Measurements from ENCODE around the gene FRS3. TPM values are rescaled to one million over a fixed set of nuclear protein-coding genes. Genes with fewer than 3 reads are reported as not detected.

FRS3 gene
- total and polyA plus RNA-seq, 2 experiments from 2014 or later, result 1.3 to 3.3 TPM

GRCh38 chr6:41801380-41801779 lies 21.7 kb upstream of the FRS3 start:
- ATAC-seq (no peak; the same call in 2 of the 3 replicates), DNase-seq (ENCODE audit: low spot score) (peak; percentile 41)
- no peak overlapping the region for H3K4me3 Mint-ChIP-seq
- Histone ChIP-seq H3K36me3 (ENCODE audit: insufficient read depth) (no peaks in the 10 kb centered on the region), H2AFZ (no peak overlapping the region), H3K9me2 (ENCODE audit: insufficient read depth) (no peaks in the 10 kb centered on the region), H3K27me3 (ENCODE audit: insufficient read depth) (no peaks in the 10 kb centered on the region), H3K4me2 (no peak overlapping the region), H3K4me1 (ENCODE audit: insufficient read depth) (no peaks in the 10 kb centered on the region), H4K20me1 (replicated peaks; ENCODE audit: insufficient read depth) (peaks cover 4% of the 10 kb centered on the region; the same call in 1 of the 2 replicates), H3F3A (replicated peaks; ENCODE audit: low read depth) (no peaks in the 10 kb centered on the region), H3K27ac (ENCODE audit: low read depth) (no peak overlapping the region), H3K4me3 (no peak overlapping the region), H3K79me2 (replicated peaks; ENCODE audit: insufficient read depth) (no peaks in the 10 kb centered on the region)
- no peaks in the 10 kb centered on the region; the same call in 2 of the 3 replicates for H3K9me3 Mint-ChIP-seq
- no peak overlapping the region for H3K27ac Mint-ChIP-seq
- peaks cover 3% of the 10 kb centered on the region for H3K27me3 Mint-ChIP-seq (ENCODE audit: insufficient read depth, low read depth, poor library complexity)
- peaks cover 11% of the 10 kb centered on the region for H3K36me3 Mint-ChIP-seq (ENCODE audit: low read depth)
- no peak for TF ChIP-seq ZNF114 (CRISPR knock-in tag; IDR thresholded peaks at IDR 0.05)
- peak; percentile 51 to 52 for TF ChIP-seq CTCF (conservative IDR thresholded peaks at IDR 0.05; ENCODE audit: low read depth in 2 of 2)
- no peaks in the 10 kb centered on the region for H3K4me1 Mint-ChIP-seq

GRCh38 chr6:41799559-41799911 lies 19.8 kb upstream of the FRS3 start:
- H3K4me3 Mint-ChIP-seq, result no peak overlapping the region
- no peak for DNase-seq (ENCODE audit: low spot score)
- H3K27ac ChIP-seq (ENCODE audit: low read depth), result no peak overlapping the region
- H3K4me1 ChIP-seq (ENCODE audit: insufficient read depth), result no peaks in the 10 kb centered on the region
- H3K4me2 ChIP-seq, result no peak overlapping the region
- H3K36me3 ChIP-seq (ENCODE audit: insufficient read depth), result no peaks in the 10 kb centered on the region
- no peak for ATAC-seq
- H3K79me2 ChIP-seq (replicated peaks; ENCODE audit: insufficient read depth), result no peaks in the 10 kb centered on the region
- H3K27ac Mint-ChIP-seq, result no peak overlapping the region
- H2AFZ ChIP-seq, result no peak overlapping the region
- TF ChIP-seq REST (IDR thresholded peaks at IDR 0.05; ENCODE audit: unreplicated experiment) (no peak), ZNF114 (CRISPR knock-in tag; IDR thresholded peaks at IDR 0.05) (no peak), STAT1 (IDR thresholded peaks at IDR 0.05; ENCODE audit: unreplicated experiment) (no peak), EZH2phosphoT487 (IDR thresholded peaks at IDR 0.05; ENCODE audit: unreplicated experiment) (no peak), ETS1 (IDR thresholded peaks at IDR 0.05) (no peak), CREB1 (CRISPR knock-in tag; IDR thresholded peaks at IDR 0.05; ENCODE audit: low read depth) (no peak)
- H3K27me3 Mint-ChIP-seq (ENCODE audit: insufficient read depth, low read depth, poor library complexity), result peaks cover 3% of the 10 kb centered on the region
- H3K27me3 ChIP-seq (ENCODE audit: insufficient read depth), result no peaks in the 10 kb centered on the region
- H3K4me3 ChIP-seq, result no peak overlapping the region
- H3K9me2 ChIP-seq (ENCODE audit: insufficient read depth), result no peaks in the 10 kb centered on the region
- H4K20me1 ChIP-seq (replicated peaks; ENCODE audit: insufficient read depth), result no peaks in the 10 kb centered on the region; the same call in 1 of the 2 replicates
- H3F3A ChIP-seq (replicated peaks; ENCODE audit: low read depth), result no peaks in the 10 kb centered on the region
- peaks cover 10% of the 10 kb centered on the region for H3K36me3 Mint-ChIP-seq (ENCODE audit: low read depth)
- H3K4me1 Mint-ChIP-seq, result no peaks in the 10 kb centered on the region
- no peaks in the 10 kb centered on the region; the same call in 2 of the 3 replicates for H3K9me3 Mint-ChIP-seq

Measured in GM23338 (cell line).